GM23248 (cell line): ENCODE data around the gene ZNF358. TPM values are rescaled to one million over a fixed set of nuclear protein-coding genes. Genes with fewer than 3 reads are reported as not detected.

ENCODE experiments used
- DNase-seq: peaks from one replicate; pipeline ENCODE4 v3.0.0-alpha.2; 2015
- H2AFZ ChIP-seq: fragments of 200-600 bp; sonication (generic); 2 replicates; pipeline ENCODE4 v1.6.1; 2016; ENCODE audit warnings: antibody characterized with exemption
- H3F3A ChIP-seq: fragments of 200-600 bp; sonication (generic); 2 replicates; pipeline ENCODE4 v1.6.1; 2016; ENCODE audit warnings: mild to moderate bottlenecking, antibody characterized with exemption, mixed run types; ENCODE audit not compliant: insufficient read depth
- H3K27ac ChIP-seq: fragments of 200-600 bp; sonication (generic); 2 replicates; pipeline ENCODE4 v1.5.1; 2016; ENCODE audit warnings: mild to moderate bottlenecking
- H3K27me3 ChIP-seq: fragments of 200-600 bp; sonication (generic); replicated peaks from 2 replicates; pipeline ENCODE4 v1.6.1; 2016; ENCODE audit warnings: mild to moderate bottlenecking; ENCODE audit not compliant: insufficient read depth
- H3K36me3 ChIP-seq: fragments of 200-600 bp; sonication (generic); 2 replicates; pipeline ENCODE4 v1.6.1; 2016; ENCODE audit warnings: low read depth, mild to moderate bottlenecking
- H3K4me1 ChIP-seq: fragments of 200-600 bp; sonication (generic); 2 replicates; pipeline ENCODE4 v1.6.1; 2016; ENCODE audit warnings: mild to moderate bottlenecking; ENCODE audit not compliant: insufficient read depth
- H3K4me2 ChIP-seq: fragments of 200-600 bp; sonication (generic); one replicate; pipeline ENCODE4 v1.6.1; 2016; ENCODE audit warnings: mild to moderate bottlenecking; ENCODE audit not compliant: unreplicated experiment
- H3K4me3 ChIP-seq: fragments of 200-600 bp; sonication (generic); 2 replicates; pipeline ENCODE4 v1.5.1; 2016; ENCODE audit warnings: mild to moderate bottlenecking
- H3K79me2 ChIP-seq: fragments of 200-600 bp; sonication (generic); 2 replicates; pipeline ENCODE4 v1.6.1; 2016; ENCODE audit warnings: mild to moderate bottlenecking; ENCODE audit not compliant: insufficient read depth
- H3K9ac ChIP-seq: fragments of 200-600 bp; sonication (generic); 2 replicates; pipeline ENCODE4 v1.6.1; 2016; ENCODE audit warnings: mild to moderate bottlenecking
- H3K9me2 ChIP-seq: fragments of 200-600 bp; sonication (generic); 2 replicates; pipeline ENCODE4 v1.6.1; 2016; ENCODE audit warnings: mixed run types, mild to moderate bottlenecking, moderate library complexity; ENCODE audit not compliant: insufficient read depth
- H3K9me3 ChIP-seq: fragments of 200-600 bp; sonication (generic); one replicate; pipeline ENCODE4 v1.6.1; 2017; ENCODE audit warnings: low read depth
- H4K20me1 ChIP-seq: fragments of 200-600 bp; sonication (generic); 2 replicates; pipeline ENCODE4 v1.6.0; 2016; ENCODE audit not compliant: insufficient read depth
- EZH2 ChIP-seq: fragments of 200-600 bp; sonication (generic); IDR thresholded peaks from 2 replicates; pipeline ENCODE4 v1.6.1; 2018; ENCODE audit warnings: antibody characterized with exemption, mild to moderate bottlenecking; ENCODE audit not compliant: insufficient read depth, poor library complexity, severe bottlenecking
- EZH2phosphoT487 ChIP-seq: fragments of 200-600 bp; sonication (generic); IDR thresholded peaks from 2 replicates; pipeline ENCODE4 v1.6.1; 2018; ENCODE audit warnings: antibody characterized with exemption, moderate library complexity, mild to moderate bottlenecking, low read depth; ENCODE audit not compliant: insufficient read depth
- WGBS, 2 experiments: methylation state at CpG; one replicate each; pipeline ENCODE4 v1.1.6; 2015 to 2017; ENCODE audit warnings: low lambda C conversion rate in 2 of 2, low coverage in 1 of 2; ENCODE audit errors: missing lambda C conversion rate in 2 of 2; 5-methylcytosine and 5-hydroxymethylcytosine counted together
- in situ Hi-C: fragments of 300-500 bp; cut with MboI; formaldehyde crosslinking; loops from 2 replicates; pipeline ENCODE4 v1.15.0; 2020
- polyA plus RNA-seq: library from polyadenylated mRNA; unstranded; fragments of >200 nt; fragmentation: Nextera tagmentation; extraction: Ambion mirVana; gene quantifications from 2 replicates; pipeline ENCODE4 v1.2.1, GENCODE V29; 2016
- total RNA-seq: library from RNA; depleted of rRNA; stranded (reverse); fragments of >200 nt; shearing (Covaris generic); gene quantifications from 2 replicates; pipeline ENCODE4 v1.2.3, GENCODE V29; 2014

ZNF358 gene
- total and polyA plus RNA-seq, 2 experiments from 2014 or later = 12.0 to 56.3 TPM

DNA sequence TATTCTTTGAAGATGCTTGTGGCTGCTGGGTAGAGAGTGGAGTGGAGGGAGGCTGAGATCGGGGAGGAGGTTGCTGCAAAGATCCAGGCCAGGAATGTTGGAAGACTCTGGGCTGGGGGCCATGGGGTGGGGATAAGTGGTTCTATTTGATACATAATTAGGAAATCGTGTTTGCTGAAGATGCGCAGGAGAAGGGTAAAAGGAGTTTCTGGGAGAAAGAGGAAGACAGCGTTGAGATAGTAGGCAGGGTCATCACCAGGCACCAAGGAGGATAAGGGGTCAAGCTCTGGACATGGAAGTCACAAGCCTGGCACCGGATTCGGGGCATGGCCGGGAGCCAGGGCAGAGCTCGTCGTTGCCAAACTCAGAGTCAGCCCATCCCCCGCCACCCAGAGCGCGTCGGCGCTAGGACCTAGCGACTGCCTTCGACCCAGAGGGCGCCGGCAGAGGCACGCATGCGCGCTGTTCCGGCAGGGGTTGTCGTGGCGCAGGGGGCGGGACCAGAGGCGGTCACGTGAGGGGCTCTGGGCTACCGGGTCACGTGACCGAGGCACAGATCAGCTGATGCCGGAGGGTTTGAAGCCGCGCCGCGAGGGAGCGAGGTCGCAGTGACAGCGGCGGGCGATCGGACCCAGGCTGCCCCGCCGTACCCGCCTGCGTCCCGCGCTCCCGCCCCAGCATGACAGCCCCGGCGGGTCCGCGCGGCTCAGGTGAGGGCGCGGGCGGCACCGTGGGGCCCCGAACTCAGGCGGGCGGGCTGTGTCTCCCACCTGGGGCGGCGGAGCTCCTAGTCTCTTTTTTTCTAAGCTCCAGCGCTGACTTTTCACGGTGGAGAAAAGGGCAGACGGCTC, 6.4 kb downstream of the ZNF358 start, which contains the start of gene MCOLN1:
Gene MCOLN1, plus strand, starts transcription at position 553 of the 851 bp plus-strand sequence. Its CDS starts 127 bp downstream, at position 680.
- Histone ChIP-seq H3K9ac (peak within 1 kb of the TSS; percentile 86), H3K4me1 (peaks cover 8% of the 10 kb centered on the region), H3K36me3 (no peaks in the 10 kb centered on the region), H3K4me3 (peak within 1 kb of the TSS; percentile 77), H2AFZ (peak within 1 kb of the TSS; percentile 79), H3K27me3 (no peaks in the 10 kb centered on the region), H3K79me2 (peaks cover 24% of the 10 kb centered on the region), H3K9me3 (no peaks in the 10 kb centered on the region), H3K9me2 (no peaks in the 10 kb centered on the region), H3K27ac (peak within 1 kb of the TSS; percentile 16; the same call in 1 of the 2 replicates), H3K4me2 (peak within 1 kb of the TSS; percentile 95), H4K20me1 (no peaks in the 10 kb centered on the region), H3F3A (no peaks in the 10 kb centered on the region; the same call in 1 of the 2 replicates)
- 1 to 2% methylated on average over 50 to 57 of the region's 65 CpGs for WGBS, 2 experiments
- in situ Hi-C loops = no loop called here
- TF ChIP-seq EZH2phosphoT487 = no peak
- TF ChIP-seq EZH2 = no peak
- DNase-seq = peak; percentile 100

DNA sequence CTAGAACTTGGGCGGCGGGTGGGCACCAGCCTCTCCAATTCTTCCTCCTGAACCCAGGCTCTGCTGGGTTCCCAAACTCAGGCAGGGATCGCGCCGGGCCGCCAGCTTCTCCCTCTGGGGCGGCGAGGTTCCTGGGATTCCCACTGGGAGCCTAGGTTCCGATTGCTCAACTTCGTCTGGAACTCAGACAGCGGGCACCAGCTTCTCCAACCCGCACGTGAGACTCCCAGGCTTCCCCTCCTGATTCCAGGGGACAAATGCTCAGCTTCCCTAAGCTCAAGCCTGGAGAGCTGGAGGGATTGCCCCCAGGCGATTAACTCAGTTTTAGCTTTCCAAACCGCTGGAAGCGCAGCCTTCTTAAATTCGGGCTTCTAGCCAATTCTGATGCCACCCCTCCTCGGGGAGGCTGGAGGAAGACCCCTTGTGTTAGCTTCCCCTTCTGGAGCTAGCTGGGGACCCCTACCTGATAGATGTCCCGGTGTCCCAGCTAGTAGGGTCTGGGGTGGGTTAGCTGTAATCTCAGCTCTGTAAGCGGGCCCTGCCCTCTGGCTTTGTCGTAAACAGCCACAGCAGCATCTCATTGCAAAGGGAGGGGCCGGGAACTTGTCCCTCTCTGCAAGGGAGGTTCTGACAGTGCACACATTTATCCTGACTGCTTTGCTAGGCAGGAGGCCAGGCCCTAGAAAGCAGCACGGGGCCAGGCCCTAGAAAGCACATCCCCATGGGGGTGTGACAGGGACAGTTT, 7.2 kb downstream of the ZNF358 start:
- Histone ChIP-seq H3K27me3 (no peaks in the 10 kb centered on the region), H3K9me2 (no peaks in the 10 kb centered on the region), H2AFZ (peak overlapping the region; percentile 78), H3F3A (no peaks in the 10 kb centered on the region; the same call in 1 of the 2 replicates), H3K9me3 (no peaks in the 10 kb centered on the region), H3K79me2 (peaks cover 21% of the 10 kb centered on the region), H3K27ac (peak overlapping the region; percentile 16; the same call in 1 of the 2 replicates), H3K9ac (peak overlapping the region; percentile 86), H3K36me3 (no peaks in the 10 kb centered on the region), H3K4me3 (peak overlapping the region; percentile 77), H4K20me1 (no peaks in the 10 kb centered on the region), H3K4me2 (peak overlapping the region; percentile 95), H3K4me1 (peaks cover 8% of the 10 kb centered on the region)
- 2% methylated on average over 23 of the region's 23 CpGs for WGBS, 2 experiments
- in situ Hi-C loops = no loop called here
- TF ChIP-seq EZH2phosphoT487 (no peak), EZH2 (no peak)
- DNase-seq = peak; percentile 70

DNA sequence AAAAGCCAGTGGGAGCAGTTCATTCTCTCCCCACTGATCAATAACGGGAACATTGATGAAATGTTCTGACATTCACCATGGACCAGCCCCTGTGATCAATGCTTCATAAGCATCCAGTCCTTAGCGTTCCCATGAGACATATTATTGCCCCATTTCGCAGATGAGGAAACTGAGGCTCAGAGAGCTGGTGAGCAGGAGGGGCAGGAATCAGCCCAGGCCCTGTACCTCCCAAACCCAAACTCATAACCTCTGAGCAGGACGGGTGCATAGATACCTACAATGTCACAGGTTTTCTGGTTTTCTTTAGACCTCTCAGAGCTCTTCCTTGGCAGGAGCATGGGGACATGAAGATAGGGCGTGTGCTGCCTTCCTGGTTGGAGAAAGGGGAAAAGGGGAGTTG, 8.6 kb downstream of the ZNF358 start:
- Histone ChIP-seq H3K9me2 (no peaks in the 10 kb centered on the region), H3K4me3 (no peak overlapping the region)

DNA sequence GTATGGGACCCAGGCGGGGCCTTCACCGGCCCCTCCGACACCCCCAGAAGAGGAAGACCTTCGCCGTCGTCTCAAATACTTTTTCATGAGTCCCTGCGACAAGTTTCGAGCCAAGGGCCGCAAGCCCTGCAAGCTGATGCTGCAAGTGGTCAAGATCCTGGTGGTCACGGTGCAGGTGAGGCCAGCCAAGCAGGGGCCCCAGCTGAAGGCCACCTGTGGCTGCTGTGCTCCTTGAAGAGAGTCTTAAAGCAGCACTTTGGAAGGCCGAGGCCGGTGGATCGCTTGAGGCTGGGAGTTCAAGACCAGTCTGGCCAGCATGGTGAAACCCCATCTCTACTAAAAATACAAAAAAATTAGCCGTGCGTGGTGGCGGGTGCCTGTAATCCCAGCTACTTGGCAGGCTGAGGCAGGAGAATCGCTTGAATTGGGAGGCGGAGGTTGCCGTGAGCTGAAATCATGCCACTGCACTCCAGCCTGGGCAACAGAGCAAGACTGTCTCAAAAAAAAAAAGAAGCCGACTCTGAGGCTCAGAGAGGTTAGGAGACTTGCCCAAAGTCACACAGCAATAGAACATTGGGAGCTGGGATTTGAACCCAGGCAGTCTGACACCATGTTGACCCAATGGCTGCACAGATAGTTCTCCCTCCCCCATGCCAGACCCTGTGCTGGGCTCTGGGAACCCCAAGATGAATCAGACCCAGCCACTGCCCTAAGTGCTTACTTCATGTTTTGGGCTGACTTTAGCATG, 9.3 kb downstream of the ZNF358 start:
- Histone ChIP-seq H3K4me2 (no peak overlapping the region), H3K36me3 (no peaks in the 10 kb centered on the region), H3K79me2 (peaks cover 21% of the 10 kb centered on the region), H3K4me1 (peaks cover 8% of the 10 kb centered on the region), H3F3A (no peaks in the 10 kb centered on the region; the same call in 1 of the 2 replicates), H4K20me1 (no peaks in the 10 kb centered on the region), H3K9me2 (no peaks in the 10 kb centered on the region), H2AFZ (no peak overlapping the region), H3K27me3 (no peaks in the 10 kb centered on the region), H3K27ac (no peak overlapping the region), H3K9ac (no peak overlapping the region), H3K4me3 (no peak overlapping the region), H3K9me3 (no peaks in the 10 kb centered on the region)
- 90 to 95% methylated on average over 19 to 20 of the region's 20 CpGs for WGBS, 2 experiments
- TF ChIP-seq EZH2phosphoT487 = no peak
- no peak for TF ChIP-seq EZH2
- in situ Hi-C loops = no loop called here
- DNase-seq = no peak

More for the DNA sequence above, 8.6 kb downstream of the ZNF358 start:
- Histone ChIP-seq H3K79me2 (peaks cover 21% of the 10 kb centered on the region), H3K9ac (no peak overlapping the region), H3K4me1 (peaks cover 8% of the 10 kb centered on the region), H2AFZ (no peak overlapping the region), H3K27ac (no peak overlapping the region), H3K4me2 (no peak overlapping the region), H3K36me3 (no peaks in the 10 kb centered on the region), H4K20me1 (no peaks in the 10 kb centered on the region), H3F3A (no peaks in the 10 kb centered on the region; the same call in 1 of the 2 replicates), H3K27me3 (no peaks in the 10 kb centered on the region), H3K9me3 (no peaks in the 10 kb centered on the region)
- in situ Hi-C loops = no loop called here
- no peak for DNase-seq
- 87 to 88% methylated on average over 5 of the region's 5 CpGs for WGBS, 2 experiments
- TF ChIP-seq EZH2phosphoT487 (no peak), EZH2 (no peak)
